Esophagus squamous epithelium (tissue), 5 donors: ENCODE results near the gene FBXL7. TPM values are rescaled to one million over a fixed set of nuclear protein-coding genes. Genes with fewer than 3 reads are reported as not detected.

Experiments
- DNase-seq: peaks from one replicate; lab custom pipeline; 2025; lab: John Stamatoyannopoulos, UW
- H3K27ac ChIP-seq, 4 donors: fragments of 200-600 bp; sonication (generic); one replicate each; pipeline ENCODE4 v1.5.1; 2016 to 2019; ENCODE audit warnings: mild to moderate bottlenecking in 1 of 4
- H3K27me3 ChIP-seq, 4 donors: fragments of 200-600 bp; sonication (generic); 1 replicate in 3 of 4; 2 replicates in 1 of 4; pipeline versions ENCODE4 v1.5.1 to v1.6.0; 2017 to 2021; ENCODE audit warnings: antibody characterized with exemption in 1 of 4
- H3K36me3 ChIP-seq, 3 donors: fragments of 200-600 bp; sonication (generic); one replicate each; pipeline ENCODE4 v1.5.1; 2016 to 2019
- H3K4me1 ChIP-seq, 3 donors: fragments of 200-600 bp; sonication (generic); one replicate each; pipeline ENCODE4 v1.5.1; 2017 to 2019
- H3K4me3 ChIP-seq, 4 donors: fragments of 200-600 bp; sonication (generic); 1 replicate in 3 of 4; 2 replicates in 1 of 4; pipeline ENCODE4 v1.5.1; 2016 to 2019; ENCODE audit warnings: mild to moderate bottlenecking in 2 of 4, moderate library complexity in 1 of 4
- H3K9me3 ChIP-seq, 3 donors: fragments of 200-600 bp; sonication (generic); one replicate each; pipeline ENCODE4 v1.5.1; 2016 to 2019
- CTCF ChIP-seq, 6 experiments: fragments of 450-650 bp in 4 of 6; fragments of 200-600 bp in 2 of 6; sonication (generic) in 2 of 6; IDR thresholded peaks; one replicate each; pipeline ENCODE4 v1.5.1; 2016 to 2019; ENCODE audit warnings: antibody characterized with exemption in 6 of 6, mild to moderate bottlenecking in 4 of 6, moderate library complexity in 4 of 6
- POLR2A ChIP-seq, 4 donors: fragments of 450-650 bp; IDR thresholded peaks; one replicate each; pipeline ENCODE4 v1.6.1; 2017; ENCODE audit warnings: antibody characterized with exemption in 4 of 4, mild to moderate bottlenecking in 4 of 4, moderate library complexity in 3 of 4
- WGBS, 2 donors: methylation state at CpG; one replicate each; pipeline ENCODE4 v1.1.5; 2018; 5-methylcytosine and 5-hydroxymethylcytosine counted together
- intact Hi-C: fragments of 100-400 bp; cut with DNase I; formaldehyde crosslinking; loops from one replicate; pipeline ENCODE4 v1.15.0; 2022
- total RNA-seq, 4 donors: library from RNA; depleted of rRNA; stranded (reverse); fragments of >200 nt; gene quantifications; one replicate each; pipeline ENCODE4 v1.1.0, GENCODE V29; 2016
- donor health status: DM: yes; HTN: yes; CAD: no.

FBXL7 gene
- total RNA-seq, 4 donors from 2014 or later: 0.68 to 15.1 (median 2.8) TPM

GRCh38 chr5:15501091-15501791 lies 1.3 kb downstream of the FBXL7 start:
- no peaks in the 10 kb centered on the region for H3K9me3 ChIP-seq
- DNase-seq: no peak

GRCh38 chr5:15502208-15502607 lies 2.2 kb downstream of the FBXL7 start:
- intact Hi-C loops: no loop called here
- H3K4me3 ChIP-seq: peak overlapping the region; percentile 44 to 87 (median 65)
- WGBS, 2 donors: 11 to 15% methylated on average over 5 of the region's 5 CpGs
- H3K9me3 ChIP-seq: no peaks in the 10 kb centered on the region
- no peak for TF ChIP-seq CTCF (IDR thresholded peaks at IDR 0.05)
- TF ChIP-seq POLR2A (IDR thresholded peaks at IDR 0.05): no peak
- no peak for DNase-seq
- no peaks in the 10 kb centered on the region for H3K36me3 ChIP-seq
- H3K4me1 ChIP-seq: peaks cover 8 to 43% (median 15%) of the 10 kb centered on the region in 3 donors
- peaks cover 0 to 14% (median 0%) of the 10 kb centered on the region in 4 donors for H3K27me3 ChIP-seq
- H3K27ac ChIP-seq: peak overlapping the region in 3 of 4 donors; percentile 68 to 92 (median 88)

More at GRCh38 chr5:15501091-15501791, 1.3 kb downstream of the FBXL7 start:
- Histone ChIP-seq H3K27me3 (peaks cover 0 to 14% (median 0%) of the 10 kb centered on the region in 4 donors), H3K36me3 (no peaks in the 10 kb centered on the region), H3K4me3 (peak overlapping the region; percentile 44 to 87 (median 65)), H3K27ac (peak overlapping the region; percentile 74 to 96 (median 90)), H3K4me1 (peaks cover 8 to 43% (median 15%) of the 10 kb centered on the region in 3 donors)
- 0 to 1% methylated on average over 13 to 15 of the region's 15 CpGs for WGBS, 2 donors
- no peak for TF ChIP-seq POLR2A (IDR thresholded peaks at IDR 0.05)
- TF ChIP-seq CTCF (IDR thresholded peaks at IDR 0.05): peak in 2 of 6 experiments; percentile 6 to 20
- intact Hi-C loops: no loop called here

GRCh38 chr5:15506146-15506545 lies 6.2 kb downstream of the FBXL7 start:
- no peak for TF ChIP-seq CTCF (IDR thresholded peaks at IDR 0.05)
- no peak for TF ChIP-seq POLR2A (IDR thresholded peaks at IDR 0.05)
- H3K36me3 ChIP-seq: no peaks in the 10 kb centered on the region
- H3K4me1 ChIP-seq: peaks cover 0 to 34% (median 21%) of the 10 kb centered on the region in 3 donors
- no peak for DNase-seq
- H3K4me3 ChIP-seq: no peak overlapping the region
- 76 to 92% methylated on average over 5 of the region's 5 CpGs for WGBS, 2 donors
- peaks cover 0 to under 1% (median 0%) of the 10 kb centered on the region in 4 donors for H3K27me3 ChIP-seq
- intact Hi-C loops: no loop called here
- no peaks in the 10 kb centered on the region for H3K9me3 ChIP-seq
- no peak overlapping the region for H3K27ac ChIP-seq

GRCh38 chr5:15506897-15507296 lies 6.9 kb downstream of the FBXL7 start:
- Histone ChIP-seq H3K9me3 (no peaks in the 10 kb centered on the region), H3K36me3 (no peaks in the 10 kb centered on the region), H3K27me3 (no peaks in the 10 kb centered on the region), H3K27ac (no peak overlapping the region), H3K4me1 (peaks cover 0 to 33% (median 25%) of the 10 kb centered on the region in 3 donors), H3K4me3 (no peak overlapping the region)
- intact Hi-C loops: no loop called here
- TF ChIP-seq CTCF (IDR thresholded peaks at IDR 0.05) (no peak), POLR2A (IDR thresholded peaks at IDR 0.05) (no peak)
- DNase-seq: no peak
- WGBS, 2 donors: 91 to 98% methylated on average over 3 of the region's 3 CpGs

GRCh38 chr5:15510092-15510491 lies 10.1 kb downstream of the FBXL7 start:
- no peaks in the 10 kb centered on the region for H3K27me3 ChIP-seq
- H3K4me1 ChIP-seq: peaks cover 0 to 17% (median 11%) of the 10 kb centered on the region in 3 donors
- 88% methylated on average over 1 of the region's 1 CpG for WGBS, 2 donors
- no peak for DNase-seq
- intact Hi-C loops: no loop called here
- no peaks in the 10 kb centered on the region for H3K9me3 ChIP-seq
- no peak for TF ChIP-seq CTCF (IDR thresholded peaks at IDR 0.05)
- no peak for TF ChIP-seq POLR2A (IDR thresholded peaks at IDR 0.05)
- no peak overlapping the region for H3K4me3 ChIP-seq
- H3K36me3 ChIP-seq: no peaks in the 10 kb centered on the region
- H3K27ac ChIP-seq: no peak overlapping the region
